Neural cell (in vitro differentiated cells): Measurements from ENCODE around the gene SMCHD1.

Experiments
- EP300 ChIP-seq: fragments of 450-650 bp; conservative IDR thresholded peaks from 2 replicates; pipeline ENCODE4 v1.6.1; 2014; ENCODE audit warnings: antibody characterized with exemption, mild to moderate bottlenecking, moderate library complexity; ENCODE audit not compliant: poor library complexity, severe bottlenecking
- EZH2 ChIP-seq: fragments of 200-600, 300-800 bp; shearing (Covaris generic), sonication (generic); IDR thresholded peaks from 2 replicates; pipeline ENCODE4 v1.6.1; 2014; ENCODE audit warnings: antibody characterized with exemption, low read length, borderline replicate concordance, mild to moderate bottlenecking; ENCODE audit not compliant: insufficient read depth, poor library complexity, severe bottlenecking
- RAD21 ChIP-seq: fragments of 450-650 bp; conservative IDR thresholded peaks from 2 replicates; pipeline ENCODE4 v1.6.1; 2014; ENCODE audit warnings: antibody characterized with exemption, mild to moderate bottlenecking, moderate library complexity
- TF ChIP-seq, protein P1 (sequence below): IDR thresholded peaks from 2 replicates; pipeline ENCODE4 v1.6.1; 2012; ENCODE audit warnings: borderline replicate concordance
- TF ChIP-seq, protein P2 (sequence below): fragments of 450-650 bp; IDR thresholded peaks from 2 replicates; pipeline ENCODE4 v1.5.1; 2014; ENCODE audit warnings: antibody characterized with exemption, mild to moderate bottlenecking, moderate library complexity; ENCODE audit not compliant: poor library complexity, severe bottlenecking

DNA sequence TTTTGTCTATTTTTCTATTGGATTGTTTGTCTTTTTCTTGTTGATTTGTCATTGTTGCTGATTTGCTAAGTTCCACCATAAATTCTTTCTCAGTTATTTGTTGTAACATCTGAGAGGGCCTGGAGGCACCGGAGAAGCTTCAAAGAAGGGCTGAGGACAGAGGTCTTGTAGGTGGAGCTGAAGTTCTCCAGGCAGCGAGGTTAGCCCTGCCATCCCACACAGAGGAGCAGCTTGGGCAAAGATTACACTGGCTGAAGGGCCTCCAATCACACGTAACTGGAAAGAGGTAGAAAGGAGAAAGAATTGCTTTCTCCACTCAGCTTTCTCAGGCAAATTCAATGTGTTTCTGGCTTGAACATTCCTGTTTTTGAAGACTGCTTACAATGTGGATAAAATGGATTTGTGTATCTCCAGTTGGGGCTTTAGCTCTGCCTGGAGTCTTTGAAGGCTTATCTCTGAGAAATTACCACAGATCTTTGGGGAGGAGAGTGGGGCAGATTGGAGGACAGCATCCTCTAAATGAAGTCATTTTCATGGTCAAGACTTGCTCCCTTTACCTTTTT is 170.2 kb downstream of the SMCHD1 start:
- TF ChIP-seq EZH2: no peak
- TF ChIP-seq, protein P1, sequence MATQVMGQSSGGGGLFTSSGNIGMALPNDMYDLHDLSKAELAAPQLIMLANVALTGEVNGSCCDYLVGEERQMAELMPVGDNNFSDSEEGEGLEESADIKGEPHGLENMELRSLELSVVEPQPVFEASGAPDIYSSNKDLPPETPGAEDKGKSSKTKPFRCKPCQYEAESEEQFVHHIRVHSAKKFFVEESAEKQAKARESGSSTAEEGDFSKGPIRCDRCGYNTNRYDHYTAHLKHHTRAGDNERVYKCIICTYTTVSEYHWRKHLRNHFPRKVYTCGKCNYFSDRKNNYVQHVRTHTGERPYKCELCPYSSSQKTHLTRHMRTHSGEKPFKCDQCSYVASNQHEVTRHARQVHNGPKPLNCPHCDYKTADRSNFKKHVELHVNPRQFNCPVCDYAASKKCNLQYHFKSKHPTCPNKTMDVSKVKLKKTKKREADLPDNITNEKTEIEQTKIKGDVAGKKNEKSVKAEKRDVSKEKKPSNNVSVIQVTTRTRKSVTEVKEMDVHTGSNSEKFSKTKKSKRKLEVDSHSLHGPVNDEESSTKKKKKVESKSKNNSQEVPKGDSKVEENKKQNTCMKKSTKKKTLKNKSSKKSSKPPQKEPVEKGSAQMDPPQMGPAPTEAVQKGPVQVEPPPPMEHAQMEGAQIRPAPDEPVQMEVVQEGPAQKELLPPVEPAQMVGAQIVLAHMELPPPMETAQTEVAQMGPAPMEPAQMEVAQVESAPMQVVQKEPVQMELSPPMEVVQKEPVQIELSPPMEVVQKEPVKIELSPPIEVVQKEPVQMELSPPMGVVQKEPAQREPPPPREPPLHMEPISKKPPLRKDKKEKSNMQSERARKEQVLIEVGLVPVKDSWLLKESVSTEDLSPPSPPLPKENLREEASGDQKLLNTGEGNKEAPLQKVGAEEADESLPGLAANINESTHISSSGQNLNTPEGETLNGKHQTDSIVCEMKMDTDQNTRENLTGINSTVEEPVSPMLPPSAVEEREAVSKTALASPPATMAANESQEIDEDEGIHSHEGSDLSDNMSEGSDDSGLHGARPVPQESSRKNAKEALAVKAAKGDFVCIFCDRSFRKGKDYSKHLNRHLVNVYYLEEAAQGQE: no peak
- TF ChIP-seq, protein P2, sequence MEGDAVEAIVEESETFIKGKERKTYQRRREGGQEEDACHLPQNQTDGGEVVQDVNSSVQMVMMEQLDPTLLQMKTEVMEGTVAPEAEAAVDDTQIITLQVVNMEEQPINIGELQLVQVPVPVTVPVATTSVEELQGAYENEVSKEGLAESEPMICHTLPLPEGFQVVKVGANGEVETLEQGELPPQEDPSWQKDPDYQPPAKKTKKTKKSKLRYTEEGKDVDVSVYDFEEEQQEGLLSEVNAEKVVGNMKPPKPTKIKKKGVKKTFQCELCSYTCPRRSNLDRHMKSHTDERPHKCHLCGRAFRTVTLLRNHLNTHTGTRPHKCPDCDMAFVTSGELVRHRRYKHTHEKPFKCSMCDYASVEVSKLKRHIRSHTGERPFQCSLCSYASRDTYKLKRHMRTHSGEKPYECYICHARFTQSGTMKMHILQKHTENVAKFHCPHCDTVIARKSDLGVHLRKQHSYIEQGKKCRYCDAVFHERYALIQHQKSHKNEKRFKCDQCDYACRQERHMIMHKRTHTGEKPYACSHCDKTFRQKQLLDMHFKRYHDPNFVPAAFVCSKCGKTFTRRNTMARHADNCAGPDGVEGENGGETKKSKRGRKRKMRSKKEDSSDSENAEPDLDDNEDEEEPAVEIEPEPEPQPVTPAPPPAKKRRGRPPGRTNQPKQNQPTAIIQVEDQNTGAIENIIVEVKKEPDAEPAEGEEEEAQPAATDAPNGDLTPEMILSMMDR: no peak
- no peak for TF ChIP-seq RAD21
- no peak for TF ChIP-seq EP300
